ENCODE results near the gene APOF.

The APOF gene

GRCh38 chr12:56315622-56316473 lies 46.8 kb downstream of the APOF start, which contains the start of gene CNPY2 (continued):
- TF ChIP-seq ZXDB (tag by site-specific recombination; IDR thresholded peaks at IDR 0.05): peak; percentile 89; the same call in 1 of the 2 replicates
- TF ChIP-seq KLF17 (tag by site-specific recombination; IDR thresholded peaks at IDR 0.05): peak; percentile 76
- no peak for TF ChIP-seq IKZF3 (tag by site-specific recombination; IDR thresholded peaks at IDR 0.05)
- TF ChIP-seq ZNF23 (tag by site-specific recombination; IDR thresholded peaks at IDR 0.05; ENCODE audit: borderline replicate concordance): no peak
- no peak for TF ChIP-seq ZFHX2 (tag by site-specific recombination; conservative IDR thresholded peaks at IDR 0.05)
- TF ChIP-seq ZNF473 (tag by site-specific recombination; IDR thresholded peaks at IDR 0.05): no peak
- TF ChIP-seq SALL2 (tag by site-specific recombination; IDR thresholded peaks at IDR 0.05; ENCODE audit: borderline replicate concordance): no peak
- no peak for TF ChIP-seq ZNF777 (tag by site-specific recombination; IDR thresholded peaks at IDR 0.05; ENCODE audit: borderline replicate concordance)
- TF ChIP-seq BCL11A (tag by site-specific recombination; IDR thresholded peaks at IDR 0.05; ENCODE audit: low read depth): peak; percentile 55; the same call in 1 of the 2 replicates
- TF ChIP-seq ZNF747 (tag by site-specific recombination; IDR thresholded peaks at IDR 0.05): no peak
- TF ChIP-seq ZNF341 (tag by site-specific recombination; IDR thresholded peaks at IDR 0.05; ENCODE audit: low read depth): no peak
- TF ChIP-seq SP2 (tag by site-specific recombination; IDR thresholded peaks at IDR 0.05): peak; percentile 86
- TF ChIP-seq ZNF626 (tag by site-specific recombination; IDR thresholded peaks at IDR 0.05): no peak
- no peak for TF ChIP-seq ZNF510 (tag by site-specific recombination; IDR thresholded peaks at IDR 0.05; ENCODE audit: insufficient replicate concordance)
- no peak; the same call in 1 of the 2 replicates for TF ChIP-seq ZNF692 (tag by site-specific recombination; IDR thresholded peaks at IDR 0.05)
- peak; percentile 97 for TF ChIP-seq ZNF76 (tag by site-specific recombination; IDR thresholded peaks at IDR 0.05; ENCODE audit: borderline replicate concordance, low read depth)
- no peak for TF ChIP-seq ZNF571 (tag by site-specific recombination; IDR thresholded peaks at IDR 0.05)
- TF ChIP-seq ZNF639 (tag by site-specific recombination; IDR thresholded peaks at IDR 0.05): no peak; the same call in 1 of the 2 replicates
- no peak for TF ChIP-seq ZNF830 (tag by site-specific recombination; IDR thresholded peaks at IDR 0.05; ENCODE audit: low read depth)

- peaks cover 30 to 59% of the 10 kb centered on the region in 2 experiments for H3K36me3 ChIP-seq (ENCODE audit: control insufficient read depth in 2 of 2, insufficient read depth in 1 of 2, low read length in 2 of 2)
- TF ChIP-seq ZNF292 (tag by site-specific recombination; IDR thresholded peaks at IDR 0.05; ENCODE audit: borderline replicate concordance, low read depth): no peak
- no peak for TF ChIP-seq ZBTB7A (tag by site-specific recombination; IDR thresholded peaks at IDR 0.05; ENCODE audit: low read depth)
- TF ChIP-seq, protein P1, sequence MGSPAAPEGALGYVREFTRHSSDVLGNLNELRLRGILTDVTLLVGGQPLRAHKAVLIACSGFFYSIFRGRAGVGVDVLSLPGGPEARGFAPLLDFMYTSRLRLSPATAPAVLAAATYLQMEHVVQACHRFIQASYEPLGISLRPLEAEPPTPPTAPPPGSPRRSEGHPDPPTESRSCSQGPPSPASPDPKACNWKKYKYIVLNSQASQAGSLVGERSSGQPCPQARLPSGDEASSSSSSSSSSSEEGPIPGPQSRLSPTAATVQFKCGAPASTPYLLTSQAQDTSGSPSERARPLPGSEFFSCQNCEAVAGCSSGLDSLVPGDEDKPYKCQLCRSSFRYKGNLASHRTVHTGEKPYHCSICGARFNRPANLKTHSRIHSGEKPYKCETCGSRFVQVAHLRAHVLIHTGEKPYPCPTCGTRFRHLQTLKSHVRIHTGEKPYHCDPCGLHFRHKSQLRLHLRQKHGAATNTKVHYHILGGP (tag by site-specific recombination; IDR thresholded peaks at IDR 0.05): no peak
- no peak for TF ChIP-seq ZNF777 (tag by site-specific recombination; IDR thresholded peaks at IDR 0.05; ENCODE audit: borderline replicate concordance)
- TF ChIP-seq, protein P2, sequence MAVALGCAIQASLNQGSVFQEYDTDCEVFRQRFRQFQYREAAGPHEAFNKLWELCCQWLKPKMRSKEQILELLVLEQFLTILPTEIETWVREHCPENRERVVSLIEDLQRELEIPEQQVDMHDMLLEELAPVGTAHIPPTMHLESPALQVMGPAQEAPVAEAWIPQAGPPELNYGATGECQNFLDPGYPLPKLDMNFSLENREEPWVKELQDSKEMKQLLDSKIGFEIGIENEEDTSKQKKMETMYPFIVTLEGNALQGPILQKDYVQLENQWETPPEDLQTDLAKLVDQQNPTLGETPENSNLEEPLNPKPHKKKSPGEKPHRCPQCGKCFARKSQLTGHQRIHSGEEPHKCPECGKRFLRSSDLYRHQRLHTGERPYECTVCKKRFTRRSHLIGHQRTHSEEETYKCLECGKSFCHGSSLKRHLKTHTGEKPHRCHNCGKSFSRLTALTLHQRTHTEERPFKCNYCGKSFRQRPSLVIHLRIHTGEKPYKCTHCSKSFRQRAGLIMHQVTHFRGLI (tag by site-specific recombination; IDR thresholded peaks at IDR 0.05): no peak
- no peak for TF ChIP-seq ZNF274 (IDR thresholded peaks at IDR 0.05; ENCODE audit: low read length)
- TF ChIP-seq ZNF274 (tag by site-specific recombination; IDR thresholded peaks at IDR 0.05; ENCODE audit: borderline replicate concordance): no peak
- no peak for TF ChIP-seq BCL11B (tag by site-specific recombination; IDR thresholded peaks at IDR 0.05; ENCODE audit: low read depth)
- no peak for TF ChIP-seq ZNF544 (tag by site-specific recombination; IDR thresholded peaks at IDR 0.05)
These were observed 47.4 kb downstream of the APOF start for GRCh38 chr12:56315249-56315621.

More at GRCh38 chr12:56315249-56315621, 47.4 kb downstream of the APOF start:
- ChIA-PET POLR2A (interaction anchor here (0.6 to 2.9 kb wide), 21 partner anchors 9 to 318 kb away, joined by 3 to 46 read pairs (median 5); partner anchors contain the start of genes GLS2, IL23A, PA2G4 and PAN2), CTCF (interaction anchor here (1.3 to 2.8 kb wide), 2 partner anchors 149 to 153 kb away, joined by 8 to 22 read pairs; partner anchors contain the start of gene SPRYD4)
- H3K4me1 ChIP-seq (ENCODE audit: control insufficient read depth, insufficient read depth, low read length): no peaks in the 10 kb centered on the region; the same call in 1 of the 2 replicates
- no peaks in the 10 kb centered on the region for H3K9me3 ChIP-seq (ENCODE audit: control insufficient read depth, insufficient read depth, low read depth, low read length)
- H3K27ac ChIP-seq (ENCODE audit: extremely low read depth, low read depth, low read length): peak overlapping the region; percentile 76
- peak overlapping the region; percentile 91 for H3K4me3 ChIP-seq (ENCODE audit: low read depth, low read length)
